BLaER1 (cell line): ENCODE data around the gene NOL3.

Experiments
- H3K27ac ChIP-seq: shearing (Covaris generic); formaldehyde crosslinking; 2 replicates; pipeline ENCODE4 v1.8.1; 2022
- H3K27me3 ChIP-seq: shearing (Covaris generic); formaldehyde crosslinking; 2 replicates; pipeline ENCODE4 v1.8.1; 2022
- H3K36me3 ChIP-seq: shearing (Covaris generic); formaldehyde crosslinking; 2 replicates; pipeline ENCODE4 v1.8.1; 2022
- H3K4me1 ChIP-seq: shearing (Covaris generic); formaldehyde crosslinking; 2 replicates; pipeline ENCODE4 v1.8.1; 2022
- H3K4me2 ChIP-seq: shearing (Covaris generic); formaldehyde crosslinking; 2 replicates; pipeline ENCODE4 v1.8.1; 2022
- H3K4me3 ChIP-seq: shearing (Covaris generic); formaldehyde crosslinking; 2 replicates; pipeline ENCODE4 v1.8.1; 2022
- H3K9ac ChIP-seq: shearing (Covaris generic); formaldehyde crosslinking; 2 replicates; pipeline ENCODE4 v1.8.1; 2022
- H3K9me3 ChIP-seq: shearing (Covaris generic); formaldehyde crosslinking; 2 replicates; pipeline ENCODE4 v1.8.1; 2022
- H4K20me1 ChIP-seq: shearing (Covaris generic); formaldehyde crosslinking; 2 replicates; pipeline ENCODE4 v1.8.1; 2022
- Cebpa-rat ChIP-seq: shearing (Covaris generic); IDR thresholded peaks from 2 replicates; pipeline ENCODE4 v1.8.1; 2022

Gene NOL3

GRCh38 chr16:67193536-67193935 lies 23.2 kb downstream of the NOL3 start:
- H3K4me2 ChIP-seq = peak overlapping the region; percentile 96
- peak overlapping the region; percentile 99 for H3K9ac ChIP-seq
- peaks cover 65% of the 10 kb centered on the region for H3K4me1 ChIP-seq
- peak overlapping the region; percentile 97; the same call in 1 of the 2 replicates for H3K27ac ChIP-seq
- H3K27me3 ChIP-seq = no peaks in the 10 kb centered on the region
- peaks cover 63% of the 10 kb centered on the region for H4K20me1 ChIP-seq
- H3K4me3 ChIP-seq = peak overlapping the region; percentile 100
- peaks cover 54% of the 10 kb centered on the region for H3K36me3 ChIP-seq
- no peak for TF ChIP-seq Cebpa-rat
- no peaks in the 10 kb centered on the region for H3K9me3 ChIP-seq

- H3K36me3 ChIP-seq = peaks cover 58% of the 10 kb centered on the region
- H3K9ac ChIP-seq = no peak overlapping the region; the same call in 1 of the 2 replicates
- H3K27me3 ChIP-seq = no peaks in the 10 kb centered on the region
- peaks cover 72% of the 10 kb centered on the region for H3K4me1 ChIP-seq
- no peak for TF ChIP-seq Cebpa-rat
- H3K4me2 ChIP-seq = peak overlapping the region; percentile 96
- no peaks in the 10 kb centered on the region for H3K9me3 ChIP-seq
- no peak overlapping the region for H3K4me3 ChIP-seq
- H4K20me1 ChIP-seq = peaks cover 68% of the 10 kb centered on the region
- no peak overlapping the region for H3K27ac ChIP-seq
Observed at GRCh38 chr16:67194260-67194659, 23.9 kb downstream of the NOL3 start.

GRCh38 chr16:67195676-67196075 lies 25.3 kb downstream of the NOL3 start:
- H3K4me3 ChIP-seq = no peak overlapping the region
- H3K9me3 ChIP-seq = no peaks in the 10 kb centered on the region
- peaks cover 58% of the 10 kb centered on the region for H3K4me1 ChIP-seq
- no peak for TF ChIP-seq Cebpa-rat
- no peak overlapping the region for H3K4me2 ChIP-seq
- H3K9ac ChIP-seq = no peak overlapping the region
- H3K36me3 ChIP-seq = peaks cover 65% of the 10 kb centered on the region
- peaks cover 68% of the 10 kb centered on the region for H4K20me1 ChIP-seq
- no peaks in the 10 kb centered on the region for H3K27me3 ChIP-seq
- no peak overlapping the region for H3K27ac ChIP-seq

GRCh38 chr16:67196881-67197280 lies 26.5 kb downstream of the NOL3 start:
- H3K27me3 ChIP-seq = no peaks in the 10 kb centered on the region
- no peak overlapping the region for H3K4me2 ChIP-seq
- peaks cover 68% of the 10 kb centered on the region for H4K20me1 ChIP-seq
- H3K9me3 ChIP-seq = no peaks in the 10 kb centered on the region
- TF ChIP-seq Cebpa-rat = no peak
- no peak overlapping the region for H3K4me3 ChIP-seq
- H3K36me3 ChIP-seq = peaks cover 77% of the 10 kb centered on the region
- H3K4me1 ChIP-seq = peaks cover 46% of the 10 kb centered on the region
- peak overlapping the region; percentile 43; the same call in 1 of the 2 replicates for H3K9ac ChIP-seq
- H3K27ac ChIP-seq = 0 out of 2 replicates have a peak overlapping the region, but pooled peaks have one; percentile 39

- Histone ChIP-seq H4K20me1 (peaks cover 62% of the 10 kb centered on the region), H3K27ac (peak overlapping the region; percentile 39; the same call in 1 of the 2 replicates), H3K4me1 (peaks cover 44% of the 10 kb centered on the region), H3K9ac (peak overlapping the region; percentile 43; the same call in 1 of the 2 replicates), H3K27me3 (no peaks in the 10 kb centered on the region), H3K4me2 (peak overlapping the region; percentile 60), H3K9me3 (no peaks in the 10 kb centered on the region), H3K4me3 (no peak overlapping the region), H3K36me3 (peaks cover 86% of the 10 kb centered on the region)
- TF ChIP-seq Cebpa-rat = no peak
Observed at GRCh38 chr16:67197704-67198103, 27.4 kb downstream of the NOL3 start.

GRCh38 chr16:67198238-67198734 lies 27.9 kb downstream of the NOL3 start:
- TF ChIP-seq Cebpa-rat = no peak
- peaks cover 56% of the 10 kb centered on the region for H4K20me1 ChIP-seq
- peak overlapping the region; percentile 60 for H3K4me2 ChIP-seq
- H3K4me1 ChIP-seq = peaks cover 38% of the 10 kb centered on the region
- H3K9me3 ChIP-seq = no peaks in the 10 kb centered on the region
- peak overlapping the region; percentile 43; the same call in 1 of the 2 replicates for H3K9ac ChIP-seq
- no peak overlapping the region for H3K4me3 ChIP-seq
- H3K36me3 ChIP-seq = peaks cover 88% of the 10 kb centered on the region
- no peaks in the 10 kb centered on the region for H3K27me3 ChIP-seq
- H3K27ac ChIP-seq = peak overlapping the region; percentile 39; the same call in 1 of the 2 replicates

- Histone ChIP-seq H3K9ac (peak within 1 kb of the TSS; percentile 43; the same call in 1 of the 2 replicates), H3K36me3 (peaks cover 88% of the 10 kb centered on the region), H3K9me3 (no peaks in the 10 kb centered on the region), H3K27me3 (no peaks in the 10 kb centered on the region), H3K27ac (peak within 1 kb of the TSS; percentile 39; the same call in 1 of the 2 replicates), H3K4me2 (peak within 1 kb of the TSS; percentile 60), H4K20me1 (peaks cover 50% of the 10 kb centered on the region), H3K4me3 (no peak within 1 kb of the TSS), H3K4me1 (peaks cover 29% of the 10 kb centered on the region)
- TF ChIP-seq Cebpa-rat = no peak
Observed at GRCh38 chr16:67199011-67199807, 28.9 kb downstream of the NOL3 start, which contains the start of gene ELMO3. Gene ELMO3 (plus strand): TSS chr16:67199131. CDS start chr16:67199327, 196 bp downstream.

- no peak for TF ChIP-seq Cebpa-rat
- no peaks in the 10 kb centered on the region for H3K27me3 ChIP-seq
- no peak overlapping the region for H3K27ac ChIP-seq
- peaks cover 28% of the 10 kb centered on the region for H3K4me1 ChIP-seq
- H3K4me2 ChIP-seq = no peak overlapping the region
- H3K4me3 ChIP-seq = no peak overlapping the region
- H4K20me1 ChIP-seq = peaks cover 48% of the 10 kb centered on the region
- no peak overlapping the region for H3K9ac ChIP-seq
- peaks cover 88% of the 10 kb centered on the region for H3K36me3 ChIP-seq
- no peaks in the 10 kb centered on the region for H3K9me3 ChIP-seq
Observed at GRCh38 chr16:67199808-67200198, 29.5 kb downstream of the NOL3 start.

- no peak for TF ChIP-seq Cebpa-rat
- no peaks in the 10 kb centered on the region for H3K27me3 ChIP-seq
- H3K4me2 ChIP-seq = no peak overlapping the region
- no peak overlapping the region for H3K4me3 ChIP-seq
- no peaks in the 10 kb centered on the region for H3K9me3 ChIP-seq
- no peak overlapping the region for H3K9ac ChIP-seq
- peaks cover 28% of the 10 kb centered on the region for H3K4me1 ChIP-seq
- no peak overlapping the region for H3K27ac ChIP-seq
- H3K36me3 ChIP-seq = peaks cover 84% of the 10 kb centered on the region
- peaks cover 42% of the 10 kb centered on the region for H4K20me1 ChIP-seq
Observed at GRCh38 chr16:67200491-67200890, 30.2 kb downstream of the NOL3 start.
